OCI-M2 (cell line): ENCODE measurements around the gene AOC1.
"Not testable (repeated sequence)": the region's sequence is repeated elsewhere in the genome, so short reads cannot be mapped to it uniquely, and the experiment has no call there.

Experiments used
- DNase-seq: peaks from one replicate; lab custom pipeline; 2025; ENCODE audit not compliant: unreplicated experiment; lab: John Stamatoyannopoulos, UW

Gene AOC1

GRCh38 chr7:150852371-150852905 lies at the start of gene AOC1:
Gene AOC1, plus strand, starts transcription at chr7:150852517. Its CDS starts 3,954 bp downstream, at chr7:150856471.
- DNase-seq: no peak

GRCh38 chr7:150803161-150803860 lies 49.0 kb upstream of the AOC1 start:
- DNase-seq: no peak

- DNase-seq: no peak
These were observed 47.5 kb upstream of the AOC1 start for GRCh38 chr7:150804802-150805201.

GRCh38 chr7:150805864-150806263 lies 46.5 kb upstream of the AOC1 start:
- no peak for DNase-seq

- no peak for DNase-seq
These were observed 45.9 kb upstream of the AOC1 start for GRCh38 chr7:150806454-150806853.

GRCh38 chr7:150806863-150807262 lies 45.5 kb upstream of the AOC1 start:
- DNase-seq: no peak

- DNase-seq: not testable (repeated sequence)
These were observed 44.5 kb upstream of the AOC1 start for GRCh38 chr7:150807616-150808438.

- DNase-seq: no peak
These were observed 37.9 kb upstream of the AOC1 start for GRCh38 chr7:150814328-150815001.

GRCh38 chr7:150818971-150819370 lies 33.3 kb upstream of the AOC1 start:
- no peak for DNase-seq

- DNase-seq: no peak
These were observed 32.2 kb upstream of the AOC1 start for GRCh38 chr7:150820148-150820547.

- no peak for DNase-seq
These were observed 31.6 kb upstream of the AOC1 start for GRCh38 chr7:150820578-150821198.

GRCh38 chr7:150823043-150823442 lies 29.3 kb upstream of the AOC1 start:
- no peak for DNase-seq

GRCh38 chr7:150823484-150824126 lies 28.7 kb upstream of the AOC1 start:
- no peak for DNase-seq

GRCh38 chr7:150824379-150825177 lies 27.7 kb upstream of the AOC1 start:
- DNase-seq: no peak

GRCh38 chr7:150826061-150826849 lies 26.1 kb upstream of the AOC1 start:
- DNase-seq: no peak

GRCh38 chr7:150828384-150828783 lies 23.9 kb upstream of the AOC1 start:
- no peak for DNase-seq

GRCh38 chr7:150829426-150829825 lies 22.9 kb upstream of the AOC1 start:
- no peak for DNase-seq

- DNase-seq: no peak
These were observed 21.4 kb upstream of the AOC1 start for GRCh38 chr7:150830937-150831336.

GRCh38 chr7:150831851-150832250 lies 20.5 kb upstream of the AOC1 start:
- no peak for DNase-seq
